BLaER1 (cell line): ENCODE results near the gene NACC2.
"Not testable (repeated sequence)": the region's sequence is repeated elsewhere in the genome, so short reads cannot be mapped to it uniquely, and the experiment has no call there.

Experiments
- H3K27ac ChIP-seq: shearing (Covaris generic); formaldehyde crosslinking; 2 replicates; pipeline ENCODE4 v1.8.1; 2022
- H3K27me3 ChIP-seq: shearing (Covaris generic); formaldehyde crosslinking; 2 replicates; pipeline ENCODE4 v1.8.1; 2022
- H3K36me3 ChIP-seq: shearing (Covaris generic); formaldehyde crosslinking; 2 replicates; pipeline ENCODE4 v1.8.1; 2022
- H3K4me1 ChIP-seq: shearing (Covaris generic); formaldehyde crosslinking; 2 replicates; pipeline ENCODE4 v1.8.1; 2022
- H3K4me2 ChIP-seq: shearing (Covaris generic); formaldehyde crosslinking; 2 replicates; pipeline ENCODE4 v1.8.1; 2022
- H3K4me3 ChIP-seq: shearing (Covaris generic); formaldehyde crosslinking; 2 replicates; pipeline ENCODE4 v1.8.1; 2022
- H3K9ac ChIP-seq: shearing (Covaris generic); formaldehyde crosslinking; 2 replicates; pipeline ENCODE4 v1.8.1; 2022
- H3K9me3 ChIP-seq: shearing (Covaris generic); formaldehyde crosslinking; 2 replicates; pipeline ENCODE4 v1.8.1; 2022
- H4K20me1 ChIP-seq: shearing (Covaris generic); formaldehyde crosslinking; 2 replicates; pipeline ENCODE4 v1.8.1; 2022
- Cebpa-rat ChIP-seq: shearing (Covaris generic); IDR thresholded peaks from 2 replicates; pipeline ENCODE4 v1.8.1; 2022

NACC2 gene

GRCh38 chr9:136075134-136075841 lies 19.8 kb downstream of the NACC2 start:
- H3K4me1 ChIP-seq, result peaks cover 34% of the 10 kb centered on the region

GRCh38 chr9:136074706-136075105 lies 20.4 kb downstream of the NACC2 start:
- Histone ChIP-seq H3K36me3 (no peaks in the 10 kb centered on the region), H3K27ac (no peak overlapping the region), H3K27me3 (no peaks in the 10 kb centered on the region), H3K4me1 (peaks cover 29% of the 10 kb centered on the region), H3K4me3 (no peak overlapping the region), H3K9me3 (0 out of 2 replicates have a peak, but pooled peaks cover 3% of the 10 kb centered on the region), H3K9ac (no peak overlapping the region), H4K20me1 (no peaks in the 10 kb centered on the region), H3K4me2 (no peak overlapping the region)
- no peak for TF ChIP-seq Cebpa-rat

More at GRCh38 chr9:136075134-136075841, 19.8 kb downstream of the NACC2 start:
- Histone ChIP-seq H3K9me3 (no peaks in the 10 kb centered on the region), H3K4me2 (peak overlapping the region; percentile 55), H3K4me3 (no peak overlapping the region), H3K27ac (no peak overlapping the region), H3K36me3 (no peaks in the 10 kb centered on the region), H3K9ac (no peak overlapping the region), H4K20me1 (no peaks in the 10 kb centered on the region), H3K27me3 (no peaks in the 10 kb centered on the region)
- no peak for TF ChIP-seq Cebpa-rat

- TF ChIP-seq Cebpa-rat, result no peak
- H3K9ac ChIP-seq, result no peak overlapping the region
- H3K4me1 ChIP-seq, result peaks cover 21% of the 10 kb centered on the region
- no peaks in the 10 kb centered on the region for H3K27me3 ChIP-seq
- no peaks in the 10 kb centered on the region for H3K36me3 ChIP-seq
- H3K27ac ChIP-seq, result no peak overlapping the region
- H4K20me1 ChIP-seq, result no peaks in the 10 kb centered on the region
- peaks cover 7% of the 10 kb centered on the region for H3K9me3 ChIP-seq
- H3K4me3 ChIP-seq, result no peak overlapping the region
- no peak overlapping the region for H3K4me2 ChIP-seq
Observed at GRCh38 chr9:136062657-136063439, 32.2 kb downstream of the NACC2 start.

- not testable (repeated sequence) for H3K4me2 ChIP-seq, H3K9ac ChIP-seq, H4K20me1 ChIP-seq, H3K27ac ChIP-seq, H3K36me3 ChIP-seq, H3K27me3 ChIP-seq, H3K9me3 ChIP-seq, H3K4me3 ChIP-seq
- H3K4me1 ChIP-seq, result peaks cover 28% of the 10 kb centered on the region
Observed at GRCh38 chr9:136061916-136062315, 33.2 kb downstream of the NACC2 start.

GRCh38 chr9:136061405-136061804 lies 33.7 kb downstream of the NACC2 start:
- H3K9ac ChIP-seq, result no peak overlapping the region
- no peak for TF ChIP-seq Cebpa-rat
- no peaks in the 10 kb centered on the region for H3K27me3 ChIP-seq
- no peaks in the 10 kb centered on the region for H4K20me1 ChIP-seq
- no peaks in the 10 kb centered on the region for H3K36me3 ChIP-seq
- H3K4me3 ChIP-seq, result no peak overlapping the region
- no peak overlapping the region for H3K4me2 ChIP-seq
- no peak overlapping the region for H3K27ac ChIP-seq
- peaks cover 33% of the 10 kb centered on the region for H3K4me1 ChIP-seq
- no peaks in the 10 kb centered on the region for H3K9me3 ChIP-seq

- peaks cover 39% of the 10 kb centered on the region for H3K4me1 ChIP-seq
- no peaks in the 10 kb centered on the region for H3K9me3 ChIP-seq
- H3K36me3 ChIP-seq, result no peaks in the 10 kb centered on the region
- no peak overlapping the region for H3K4me2 ChIP-seq
- H3K9ac ChIP-seq, result no peak overlapping the region
- no peaks in the 10 kb centered on the region for H3K27me3 ChIP-seq
- H4K20me1 ChIP-seq, result no peaks in the 10 kb centered on the region
- TF ChIP-seq Cebpa-rat, result no peak
- no peak overlapping the region for H3K27ac ChIP-seq
- no peak overlapping the region for H3K4me3 ChIP-seq
Observed at GRCh38 chr9:136060671-136061371, 34.3 kb downstream of the NACC2 start.

- no peaks in the 10 kb centered on the region for H3K9me3 ChIP-seq
- H3K27ac ChIP-seq, result peak overlapping the region; percentile 52; the same call in 1 of the 2 replicates
- no peaks in the 10 kb centered on the region; the same call in 1 of the 2 replicates for H3K27me3 ChIP-seq
- no peaks in the 10 kb centered on the region for H3K36me3 ChIP-seq
- no peak overlapping the region for H3K4me3 ChIP-seq
- no peak overlapping the region for H3K9ac ChIP-seq
- no peak for TF ChIP-seq Cebpa-rat
- no peaks in the 10 kb centered on the region for H4K20me1 ChIP-seq
- H3K4me1 ChIP-seq, result peaks cover 47% of the 10 kb centered on the region
- peak overlapping the region; percentile 75; the same call in 1 of the 2 replicates for H3K4me2 ChIP-seq
Observed at GRCh38 chr9:136059851-136060670, 35.0 kb downstream of the NACC2 start.

GRCh38 chr9:136059321-136059791 lies 35.7 kb downstream of the NACC2 start:
- Histone ChIP-seq H3K27me3 (peaks cover 1% of the 10 kb centered on the region), H3K36me3 (no peaks in the 10 kb centered on the region), H3K4me1 (peaks cover 54% of the 10 kb centered on the region), H4K20me1 (no peaks in the 10 kb centered on the region), H3K4me3 (no peak overlapping the region), H3K4me2 (peak overlapping the region; percentile 75), H3K27ac (peak overlapping the region; percentile 52), H3K9ac (no peak overlapping the region), H3K9me3 (no peaks in the 10 kb centered on the region)
- no peak for TF ChIP-seq Cebpa-rat

- H3K4me1 ChIP-seq, result peaks cover 59% of the 10 kb centered on the region
- H3K9me3 ChIP-seq, result no peaks in the 10 kb centered on the region
- peak overlapping the region; percentile 75 for H3K4me2 ChIP-seq
- peak overlapping the region; percentile 52 for H3K27ac ChIP-seq
- no peaks in the 10 kb centered on the region for H3K36me3 ChIP-seq
- no peak overlapping the region for H3K9ac ChIP-seq
- H4K20me1 ChIP-seq, result no peaks in the 10 kb centered on the region
- no peak overlapping the region for H3K4me3 ChIP-seq
- TF ChIP-seq Cebpa-rat, result no peak
- peaks cover 6% of the 10 kb centered on the region for H3K27me3 ChIP-seq
Observed at GRCh38 chr9:136058801-136059302, 36.2 kb downstream of the NACC2 start.
